T-cell (primary cell): ENCODE data around the gene CTDP1. TPM values are rescaled to one million over a fixed set of nuclear protein-coding genes. Genes with fewer than 3 reads are reported as not detected.

Experiments
- ATAC-seq, 4 experiments: fragments of 200-7000 bp in 3 of 4; fragments of 150-1000 bp in 1 of 4; cut with Tn5 transposase; replicated peaks in 1 of 4; 1 replicate in 3 of 4; 2 replicates in 1 of 4; pipeline ENCODE4 v1.10.0; 2021; ENCODE audit warnings: moderate library complexity in 3 of 4, mild to moderate bottlenecking in 2 of 4, moderate number of reproducible peaks in 1 of 4
- CTCF ChIA-PET, 2 donors: fragments of 300-600 bp; sonication (Branson Sonifier 250); formaldehyde crosslinking; loops; one replicate each; lab custom pipeline; 2022; ENCODE audit warnings: antibody characterized with exemption in 2 of 2; lab: Charles Lee
- POLR2A ChIA-PET, 2 donors: fragments of 300-600 bp; sonication (Branson Sonifier 250); formaldehyde crosslinking; loops; one replicate each; lab custom pipeline; 2022; ENCODE audit warnings: antibody characterized with exemption in 2 of 2; lab: Charles Lee
- DNase-seq, 35 experiments: peaks; one replicate each; pipeline versions ENCODE4 v3.0.0 to v3.0.0-alpha.2; 2013 to 2023
- H3K27ac ChIP-seq: one replicate; pipeline ENCODE4 v1.5.1; 2013; ENCODE audit warnings: low read length
- H3K27me3 ChIP-seq, 2 experiments: replicated peaks in 1 of 2; 1 replicate in 1 of 2; 2 replicates in 1 of 2; pipeline versions ENCODE4 v1.6.1 to v1.7.0; 2013; ENCODE audit warnings: low read length in 1 of 2, mixed read lengths in 1 of 2; ENCODE audit not compliant: control insufficient read depth in 2 of 2, insufficient read depth in 2 of 2; ENCODE audit errors: extremely low read depth in 1 of 2
- H3K36me3 ChIP-seq, 2 donors: 1 replicate in 1 of 2; 2 replicates in 1 of 2; pipeline versions ENCODE4 v1.6.1 to v1.7.0; 2013; ENCODE audit warnings: low read length in 1 of 2; ENCODE audit not compliant: control insufficient read depth in 2 of 2, insufficient read depth in 1 of 2; ENCODE audit errors: extremely low read depth in 1 of 2
- H3K4me1 ChIP-seq, 2 experiments: 1 replicate in 1 of 2; 2 replicates in 1 of 2; pipeline versions ENCODE4 v1.6.1 to v1.7.0; 2013; ENCODE audit warnings: low read length in 2 of 2, mixed read lengths in 1 of 2; ENCODE audit not compliant: insufficient read depth in 2 of 2, control insufficient read depth in 1 of 2; ENCODE audit errors: extremely low read depth in 1 of 2
- H3K4me3 ChIP-seq, 2 donors: 1 replicate in 1 of 2; 2 replicates in 1 of 2; pipeline versions ENCODE4 v1.5.1 to v1.7.0; 2013; ENCODE audit warnings: mild to moderate bottlenecking in 2 of 2, low read length in 1 of 2, moderate library complexity in 1 of 2; ENCODE audit not compliant: control insufficient read depth in 1 of 2; ENCODE audit errors: extremely low read depth in 1 of 2
- H3K9me3 ChIP-seq: 2 replicates; pipeline ENCODE4 v1.7.0; 2013
- H3K27ac Mint-ChIP-seq, 2 donors: one replicate each; pipeline ENCODE4 v1.8.0; 2020 to 2021; ENCODE audit warnings: mild to moderate bottlenecking in 2 of 2, mixed read lengths in 2 of 2
- H3K27me3 Mint-ChIP-seq, 2 donors: one replicate each; pipeline ENCODE4 v1.8.0; 2021 to 2022; ENCODE audit warnings: mixed read lengths in 2 of 2
- H3K36me3 Mint-ChIP-seq: one replicate; pipeline ENCODE4 v1.8.0; 2021; ENCODE audit warnings: mixed read lengths
- H3K4me1 Mint-ChIP-seq, 3 donors: one replicate each; pipeline ENCODE4 v1.8.0; 2020 to 2022; ENCODE audit warnings: mixed read lengths in 3 of 3, mild to moderate bottlenecking in 1 of 3
- H3K4me3 Mint-ChIP-seq, 3 donors: one replicate each; pipeline ENCODE4 v1.8.0; 2020 to 2022; ENCODE audit warnings: mild to moderate bottlenecking in 3 of 3, mixed read lengths in 3 of 3, moderate library complexity in 3 of 3
- H3K9me3 Mint-ChIP-seq, 3 donors: one replicate each; pipeline ENCODE4 v1.8.0; 2020 to 2022; ENCODE audit warnings: mixed read lengths in 3 of 3
- WGBS: methylation state at CpG from one replicate; pipeline ENCODE4 v1.1.5; 2013; ENCODE audit warnings: missing lambda C conversion rate; ENCODE audit not compliant: insufficient coverage; 5-methylcytosine and 5-hydroxymethylcytosine counted together
- total RNA-seq, 35 experiments: library from RNA in 6 of 35; stranded (reverse) in 6 of 35; fragments of 120-200 nt in 1 of 35; gene quantifications; one replicate each; pipeline versions ENCODE4 v1.2.1 to v1.2.4 and lab custom pipeline; 2013 to 2026

The CTDP1 gene
- total RNA-seq, 5 donors from 2014 or later (not counting 1 experiment from before 2014, with no cell fraction given), result 46.3 to 78.0 (median 49.4) TPM

- H3K4me3 Mint-ChIP-seq, result no peak overlapping the region
- DNase-seq (peak; percentile 7 to 78 (median 53)), ATAC-seq (peak; percentile 70 to 86 (median 79))
- CTCF ChIA-PET, result interaction anchor here in 1 of 2 donors (1.1 kb wide), 1 partner anchor 268 kb away, joined by 4 read pairs; no protein-coding TSS in a partner anchor
- no peaks in the 10 kb centered on the region for H3K9me3 Mint-ChIP-seq
- 14% methylated on average over 10 of the region's 22 CpGs for WGBS
- POLR2A ChIA-PET, result no interaction called here
- Histone ChIP-seq H3K27ac (no peak overlapping the region), H3K36me3 (no peaks in the 10 kb centered on the region), H3K4me3 (no peak overlapping the region), H3K9me3 (no peaks in the 10 kb centered on the region), H3K4me1 (peaks cover 0 to 14% of the 10 kb centered on the region in 2 experiments), H3K27me3 (peaks cover 0 to 32% of the 10 kb centered on the region in 2 experiments)
- no peak overlapping the region for H3K27ac Mint-ChIP-seq
- peaks cover 0 to 11% (median 10%) of the 10 kb centered on the region in 3 donors for H3K4me1 Mint-ChIP-seq
- H3K27me3 Mint-ChIP-seq, result peaks cover 2 to 10% of the 10 kb centered on the region in 2 donors
- H3K36me3 Mint-ChIP-seq, result no peaks in the 10 kb centered on the region
Measured at GRCh38 chr18:79644006-79644665, 35.5 kb upstream of the CTDP1 start.

DNA sequence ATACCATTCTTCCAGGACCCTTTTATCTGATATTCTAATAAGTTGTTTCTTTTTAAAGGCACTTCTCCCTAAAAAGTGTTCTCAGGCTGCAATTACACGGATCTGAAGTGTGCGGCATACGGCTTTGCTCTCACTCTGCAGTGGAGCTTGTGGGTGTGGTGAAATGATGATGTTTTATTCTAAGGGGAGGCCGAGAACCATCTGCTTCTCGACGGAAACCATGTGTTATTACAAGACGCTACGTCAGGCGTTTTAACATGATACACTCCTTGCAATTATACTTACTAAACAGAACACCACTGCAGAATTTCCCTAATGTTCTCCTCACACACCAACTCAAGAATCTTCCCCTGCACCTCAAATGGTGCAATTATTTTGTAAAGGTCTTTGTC, 34.9 kb upstream of the CTDP1 start:
- H3K36me3 Mint-ChIP-seq, result no peaks in the 10 kb centered on the region
- no peak overlapping the region for H3K27ac Mint-ChIP-seq
- H3K27ac ChIP-seq, result no peak overlapping the region
- H3K4me1 ChIP-seq, result peaks cover 0 to 14% of the 10 kb centered on the region in 2 experiments
- ChIA-PET CTCF (interaction anchor here (0.6 to 1.1 kb wide), 2 partner anchors 261 to 268 kb away, joined by 3 to 4 read pairs; no protein-coding TSS in a partner anchor), POLR2A (no interaction called here)
- peaks cover 1 to 5% of the 10 kb centered on the region in 2 donors for H3K27me3 Mint-ChIP-seq
- H3K4me3 ChIP-seq, result no peak overlapping the region
- H3K27me3 ChIP-seq, result peaks cover 0 to 31% of the 10 kb centered on the region in 2 experiments
- WGBS, result 94% methylated on average over 3 of the region's 9 CpGs
- ATAC-seq, result no peak
- no peaks in the 10 kb centered on the region for H3K9me3 Mint-ChIP-seq
- H3K4me3 Mint-ChIP-seq, result no peak overlapping the region
- no peak for DNase-seq
- peaks cover 0 to 11% (median 10%) of the 10 kb centered on the region in 3 donors for H3K4me1 Mint-ChIP-seq
- no peaks in the 10 kb centered on the region for H3K9me3 ChIP-seq
- no peaks in the 10 kb centered on the region for H3K36me3 ChIP-seq

DNA sequence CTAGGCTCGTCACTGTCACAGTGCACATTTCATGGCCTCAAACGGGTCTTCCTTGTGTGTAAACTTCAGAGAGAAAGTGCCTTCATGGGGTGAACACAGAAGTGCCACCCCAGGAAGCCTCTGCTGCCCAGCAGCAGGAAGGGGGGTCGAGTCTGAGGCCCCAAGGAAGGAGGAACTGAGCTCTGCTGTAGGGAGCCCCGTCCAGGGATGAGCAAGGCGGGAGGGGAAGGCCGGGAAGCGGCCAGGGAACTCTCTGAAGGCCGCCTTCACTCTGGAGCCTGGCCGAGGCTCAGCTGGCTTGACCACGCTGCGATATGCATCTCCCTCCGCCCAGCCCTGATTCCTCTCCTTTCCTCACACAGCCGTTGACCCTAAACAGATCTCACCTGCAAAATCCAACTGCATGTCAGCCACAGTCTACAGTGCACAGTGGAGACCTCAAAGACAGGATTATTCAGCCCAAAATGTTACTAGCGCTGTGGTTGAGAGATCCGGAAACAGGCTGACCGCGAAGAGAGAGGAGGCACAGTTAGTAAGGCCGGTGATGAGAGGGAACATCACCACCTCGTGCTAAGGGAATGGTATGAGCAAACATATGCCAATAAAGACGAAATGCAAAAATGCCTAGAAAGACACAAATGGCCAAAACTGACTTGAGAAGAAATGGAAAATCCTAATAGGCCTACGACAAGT, 34.2 kb upstream of the CTDP1 start:
- H3K4me3 ChIP-seq, result no peak overlapping the region
- no peaks in the 10 kb centered on the region for H3K9me3 ChIP-seq
- peaks cover 0 to 14% of the 10 kb centered on the region in 2 experiments for H3K4me1 ChIP-seq
- H3K27me3 Mint-ChIP-seq, result peaks cover 5% of the 10 kb centered on the region in 2 donors
- peaks cover 0 to 28% of the 10 kb centered on the region in 2 experiments for H3K27me3 ChIP-seq
- H3K36me3 ChIP-seq, result no peaks in the 10 kb centered on the region
- CTCF ChIA-PET, result interaction anchor here (0.6 to 1.1 kb wide), 2 partner anchors 262 to 269 kb away, joined by 3 to 4 read pairs; no protein-coding TSS in a partner anchor
- WGBS, result 84% methylated on average over 15 of the region's 21 CpGs
- no peaks in the 10 kb centered on the region for H3K36me3 Mint-ChIP-seq
- POLR2A ChIA-PET, result no interaction called here
- DNase-seq (no peak), ATAC-seq (no peak)
- H3K4me3 Mint-ChIP-seq, result no peak overlapping the region
- H3K9me3 Mint-ChIP-seq, result no peaks in the 10 kb centered on the region
- no peak overlapping the region for H3K27ac ChIP-seq
- H3K27ac Mint-ChIP-seq, result no peak overlapping the region
- H3K4me1 Mint-ChIP-seq, result peaks cover 0 to 11% (median 10%) of the 10 kb centered on the region in 3 donors

DNA sequence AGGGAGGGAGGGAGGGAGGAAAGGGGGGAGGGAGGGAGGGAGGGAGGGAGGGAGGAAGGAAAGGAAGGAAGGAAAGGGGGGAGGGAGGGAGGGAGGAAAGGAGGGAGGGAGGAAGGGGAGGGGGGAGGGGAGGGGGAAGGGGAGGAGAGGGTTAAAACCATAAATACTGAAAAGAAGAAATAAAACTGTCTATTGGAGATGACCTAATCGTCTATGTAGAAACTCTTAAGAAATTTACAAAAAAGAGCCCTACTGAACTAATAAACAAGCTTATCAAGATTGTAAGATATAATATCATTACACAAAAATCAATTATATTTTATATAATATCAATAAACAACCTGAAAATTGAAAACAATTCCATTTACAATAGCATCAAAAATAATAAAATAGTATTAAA, 32.3 kb upstream of the CTDP1 start:
- Histone ChIP-seq H3K4me3 (no peak overlapping the region), H3K9me3 (no peaks in the 10 kb centered on the region), H3K27ac (no peak overlapping the region), H3K27me3 (peaks cover 0 to 22% of the 10 kb centered on the region in 2 experiments), H3K36me3 (no peaks in the 10 kb centered on the region), H3K4me1 (peaks cover 0 to 14% of the 10 kb centered on the region in 2 experiments)
- Mint-ChIP-seq H3K9me3 (no peaks in the 10 kb centered on the region), H3K27me3 (peaks cover 3 to 12% of the 10 kb centered on the region in 2 donors), H3K4me3 (no peak overlapping the region), H3K36me3 (no peaks in the 10 kb centered on the region), H3K4me1 (peaks cover 0 to 11% (median 10%) of the 10 kb centered on the region in 3 donors), H3K27ac (no peak overlapping the region)
- POLR2A ChIA-PET, result no interaction called here
- DNase-seq, result no peak
- WGBS, result no CpG with 5 or more reads among the region's 1 CpG
- CTCF ChIA-PET, result interaction anchor here in 1 of 2 donors (0.6 to 1.0 kb wide), 3 partner anchors 268 to 403 kb away, joined by 3 to 5 read pairs (median 4); no protein-coding TSS in a partner anchor
- ATAC-seq, result no peak

DNA sequence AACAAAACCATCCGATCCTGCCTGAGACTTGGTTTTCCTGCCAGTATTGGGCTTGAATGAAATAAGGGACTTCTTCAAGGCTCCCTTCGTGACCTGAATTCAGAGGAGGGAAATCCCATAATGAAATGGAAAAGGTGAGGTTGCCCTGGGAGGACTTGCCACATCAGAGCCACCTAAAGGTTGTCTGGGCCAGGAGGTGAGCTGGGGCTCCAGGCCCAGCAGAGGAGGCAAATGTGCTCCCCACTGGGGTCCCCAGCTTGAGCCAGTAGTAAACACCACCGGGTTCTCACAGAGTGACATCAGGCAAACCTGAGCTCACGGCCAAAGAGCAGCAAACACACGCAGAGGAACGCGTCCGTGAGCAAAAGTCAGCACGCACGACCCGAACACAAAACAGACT, 28.6 kb upstream of the CTDP1 start:
- H3K27ac Mint-ChIP-seq, result no peak overlapping the region
- H3K27me3 Mint-ChIP-seq, result peaks cover 3 to 12% of the 10 kb centered on the region in 2 donors
- no peak overlapping the region for H3K4me3 Mint-ChIP-seq
- POLR2A ChIA-PET, result no interaction called here
- ATAC-seq, result no peak
- H3K4me1 Mint-ChIP-seq, result no peaks in the 10 kb centered on the region
- H3K36me3 Mint-ChIP-seq, result no peaks in the 10 kb centered on the region
- CTCF ChIA-PET, result no interaction called here
- DNase-seq, result no peak
- H3K4me3 ChIP-seq, result no peak overlapping the region
- no peak overlapping the region for H3K27ac ChIP-seq
- no peaks in the 10 kb centered on the region for H3K36me3 ChIP-seq
- H3K9me3 Mint-ChIP-seq, result peaks cover 0 to 5% (median 0%) of the 10 kb centered on the region in 3 donors
- no peaks in the 10 kb centered on the region for H3K9me3 ChIP-seq
- no peaks in the 10 kb centered on the region for H3K4me1 ChIP-seq
- 72% methylated on average over 3 of the region's 11 CpGs for WGBS
- H3K27me3 ChIP-seq, result peaks cover 0 to 11% of the 10 kb centered on the region in 2 experiments

DNA sequence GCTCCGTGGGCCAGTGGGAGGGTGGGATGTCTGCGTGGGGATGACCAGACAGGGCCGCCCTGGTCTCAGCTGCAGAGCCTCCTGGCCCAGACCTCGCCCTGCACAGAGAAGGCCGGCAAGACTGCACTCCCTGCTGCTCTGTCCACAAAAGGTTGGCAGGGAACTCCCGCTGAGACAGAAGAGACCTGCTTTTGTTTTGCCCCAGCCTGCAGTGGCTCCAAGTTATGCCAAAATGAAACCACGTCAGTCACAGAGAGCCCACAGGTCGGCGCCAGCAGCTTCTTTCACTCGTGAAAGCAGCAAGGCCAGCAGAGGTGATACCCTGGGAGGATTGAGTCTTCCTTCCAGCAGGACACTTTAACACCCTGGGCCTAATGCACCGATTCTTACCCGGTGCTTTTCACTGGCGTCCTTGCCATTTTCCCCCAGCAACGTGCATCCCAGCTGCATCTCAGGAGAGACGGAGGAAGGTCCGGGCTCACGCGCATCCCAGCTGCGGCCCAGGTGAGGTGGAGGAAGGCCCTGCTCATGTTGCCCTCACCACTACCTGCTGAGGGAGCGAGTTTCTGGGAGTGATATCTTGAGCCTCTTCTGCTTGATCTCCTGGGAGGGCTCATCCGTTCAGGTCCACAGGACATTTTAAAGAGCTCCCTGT, 22.1 kb upstream of the CTDP1 start:
- peaks cover 0 to 9% of the 10 kb centered on the region in 2 experiments for H3K27me3 ChIP-seq
- no peak overlapping the region for H3K27ac ChIP-seq
- ChIA-PET CTCF (no interaction called here), POLR2A (no interaction called here)
- WGBS, result 87% methylated on average over 18 of the region's 21 CpGs
- no peak for ATAC-seq
- peaks cover 0 to 9% (median 3%) of the 10 kb centered on the region in 3 donors for H3K9me3 Mint-ChIP-seq
- H3K36me3 Mint-ChIP-seq, result no peaks in the 10 kb centered on the region
- no peaks in the 10 kb centered on the region for H3K9me3 ChIP-seq
- no peak overlapping the region for H3K4me3 ChIP-seq
- no peak overlapping the region for H3K27ac Mint-ChIP-seq
- no peak overlapping the region for H3K4me3 Mint-ChIP-seq
- DNase-seq, result no peak
- H3K4me1 Mint-ChIP-seq, result no peaks in the 10 kb centered on the region
- no peaks in the 10 kb centered on the region for H3K4me1 ChIP-seq
- no peaks in the 10 kb centered on the region for H3K36me3 ChIP-seq
- peaks cover 4 to 8% of the 10 kb centered on the region in 2 donors for H3K27me3 Mint-ChIP-seq
